Measurements from ENCODE around the gene TWF2.

DNA sequence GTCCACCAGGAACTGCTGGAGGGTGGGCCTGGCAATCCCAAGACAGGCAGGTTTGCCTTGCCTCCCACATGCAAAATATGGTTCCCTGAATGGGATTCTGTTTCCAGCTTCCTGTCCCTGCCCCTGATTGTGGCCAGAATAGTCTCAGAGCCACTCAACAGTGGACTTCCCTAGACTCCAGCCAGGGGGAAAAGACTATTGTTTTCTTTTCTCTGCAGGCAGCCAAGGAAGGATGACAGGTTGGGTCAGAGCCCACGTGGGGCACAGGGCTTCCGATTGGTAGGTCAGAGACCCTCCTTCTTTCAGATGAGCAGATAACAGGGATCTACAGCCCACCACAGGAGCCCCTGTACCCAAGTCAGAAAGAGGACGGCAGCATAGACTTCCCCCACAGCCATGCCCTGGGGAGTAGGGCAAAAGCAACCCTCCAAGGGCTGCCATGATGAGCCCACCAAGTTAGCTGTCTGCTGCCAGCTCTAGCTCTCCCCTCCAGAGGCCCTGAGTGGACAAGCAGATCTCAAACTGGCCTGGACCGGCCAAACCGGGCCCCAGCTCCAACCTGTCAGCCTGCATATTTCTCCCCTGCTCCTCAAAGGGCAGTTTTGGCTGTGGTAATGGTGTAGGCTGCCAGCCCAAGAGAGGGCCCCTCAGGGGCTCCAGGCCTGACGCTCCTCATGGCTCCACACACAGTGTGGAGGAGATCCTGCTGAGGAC, 19.9 kb downstream of the TWF2 start:
- TF ChIP-seq POLR2A (IDR thresholded peaks at IDR 0.05) = no peak
- no peak for TF ChIP-seq CTCF (IDR thresholded peaks at IDR 0.05)
